ENCODE measurements around the gene CDCA7.
"Not testable (repeated sequence)": the region's sequence is repeated elsewhere in the genome, so short reads cannot be mapped to it uniquely, and the experiment has no call there.

Gene CDCA7

GRCh38 chr2:173359231-173359630 is 4.6 kb downstream of the CDCA7 start:
- DNase-seq (ENCODE audit: low read depth), result no peak

- DNase-seq (ENCODE audit: low read depth), result no peak
Observed at GRCh38 chr2:173370198-173370597, 15.5 kb downstream of the CDCA7 start.

GRCh38 chr2:173371023-173371422 is 16.4 kb downstream of the CDCA7 start:
- no peak for DNase-seq (ENCODE audit: low read depth)

- no peak for DNase-seq (ENCODE audit: low read depth)
Observed at GRCh38 chr2:173373290-173373689, 18.6 kb downstream of the CDCA7 start.

GRCh38 chr2:173374634-173375033 is 20.0 kb downstream of the CDCA7 start:
- no peak for DNase-seq (ENCODE audit: low read depth)

GRCh38 chr2:173385534-173385933 is 30.9 kb downstream of the CDCA7 start:
- DNase-seq (ENCODE audit: low read depth), result not testable (repeated sequence)

GRCh38 chr2:173386021-173386737 is 31.5 kb downstream of the CDCA7 start:
- no peak for DNase-seq (ENCODE audit: low read depth)

- no peak for DNase-seq (ENCODE audit: low read depth)
Observed at GRCh38 chr2:173386738-173387065, 32.0 kb downstream of the CDCA7 start.

- DNase-seq (ENCODE audit: low read depth), result no peak
Observed at GRCh38 chr2:173387079-173387478, 32.4 kb downstream of the CDCA7 start.

GRCh38 chr2:173387660-173388059 is 33.0 kb downstream of the CDCA7 start:
- DNase-seq (ENCODE audit: low read depth), result no peak

GRCh38 chr2:173388795-173389194 is 34.1 kb downstream of the CDCA7 start:
- DNase-seq (ENCODE audit: low read depth), result no peak

GRCh38 chr2:173390036-173390435 is 35.4 kb downstream of the CDCA7 start:
- DNase-seq (ENCODE audit: low read depth), result no peak

GRCh38 chr2:173392731-173393130 is 38.1 kb downstream of the CDCA7 start:
- no peak for DNase-seq (ENCODE audit: low read depth)

- DNase-seq (ENCODE audit: low read depth), result no peak
Observed at GRCh38 chr2:173393186-173393585, 38.5 kb downstream of the CDCA7 start.

GRCh38 chr2:173393636-173394035 is 39.0 kb downstream of the CDCA7 start:
- no peak for DNase-seq (ENCODE audit: low read depth)

GRCh38 chr2:173394091-173394974 is 39.7 kb downstream of the CDCA7 start:
- no peak for DNase-seq (ENCODE audit: low read depth)

- no peak for DNase-seq (ENCODE audit: low read depth)
Observed at GRCh38 chr2:173395567-173396351, 41.1 kb downstream of the CDCA7 start.

GRCh38 chr2:173397539-173397938 is 42.9 kb downstream of the CDCA7 start:
- no peak for DNase-seq (ENCODE audit: low read depth)

GRCh38 chr2:173399229-173399628 is 44.6 kb downstream of the CDCA7 start:
- no peak for DNase-seq (ENCODE audit: low read depth)

- DNase-seq (ENCODE audit: low read depth), result no peak
Observed at GRCh38 chr2:173400760-173401159, 46.1 kb downstream of the CDCA7 start.

GRCh38 chr2:173401716-173402326 is 47.1 kb downstream of the CDCA7 start:
- no peak for DNase-seq (ENCODE audit: low read depth)

- DNase-seq (ENCODE audit: low read depth), result peak; percentile 43
Observed at GRCh38 chr2:173402405-173402974, 47.8 kb downstream of the CDCA7 start.

Data from CMK (cell line).